Activated gamma-delta T cell (primary cell): ENCODE results near the gene GMDS.

Experiments
- DNase-seq: peaks from one replicate; lab custom pipeline; 2025; lab: John Stamatoyannopoulos, UW

Gene GMDS

DNA sequence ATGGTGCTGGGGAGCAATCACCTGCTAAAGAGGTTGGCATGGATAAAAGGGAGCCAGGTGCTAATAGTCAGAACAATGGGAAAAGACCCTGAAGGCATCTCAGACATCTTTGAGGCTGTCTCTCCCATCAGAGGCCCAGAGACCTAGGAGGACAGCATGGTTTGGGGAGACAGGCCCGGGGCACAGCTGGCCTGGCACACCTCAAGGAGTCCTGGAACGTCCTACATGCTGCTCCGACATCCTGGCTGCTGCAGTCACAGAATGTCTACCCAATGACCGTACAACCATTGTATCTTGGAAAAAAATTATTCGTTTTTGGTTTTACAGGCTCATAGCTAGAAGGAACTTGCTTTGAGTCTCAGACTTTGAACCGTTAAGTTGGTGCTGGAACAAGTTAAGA lies 4.4 kb downstream of the GMDS start:
- no peak for DNase-seq

DNA sequence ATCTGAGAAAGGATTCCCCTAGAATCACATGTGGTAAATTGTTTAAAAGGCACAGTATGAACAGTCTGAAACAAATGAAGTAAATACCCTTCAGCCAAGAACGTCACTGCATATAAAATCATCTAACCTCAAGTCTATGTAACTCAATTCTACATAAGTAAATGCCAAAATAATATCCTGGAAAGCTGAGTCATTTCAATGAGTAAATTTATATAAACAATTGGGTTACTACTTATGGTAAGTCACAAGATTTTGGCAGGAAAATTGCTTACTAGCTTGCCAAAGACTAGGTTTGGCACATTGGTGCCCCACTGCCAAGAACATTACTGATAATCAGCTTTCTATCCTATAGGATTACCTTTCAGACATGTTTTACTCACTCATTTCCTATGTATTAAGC lies 8.4 kb downstream of the GMDS start:
- DNase-seq = no peak

DNA sequence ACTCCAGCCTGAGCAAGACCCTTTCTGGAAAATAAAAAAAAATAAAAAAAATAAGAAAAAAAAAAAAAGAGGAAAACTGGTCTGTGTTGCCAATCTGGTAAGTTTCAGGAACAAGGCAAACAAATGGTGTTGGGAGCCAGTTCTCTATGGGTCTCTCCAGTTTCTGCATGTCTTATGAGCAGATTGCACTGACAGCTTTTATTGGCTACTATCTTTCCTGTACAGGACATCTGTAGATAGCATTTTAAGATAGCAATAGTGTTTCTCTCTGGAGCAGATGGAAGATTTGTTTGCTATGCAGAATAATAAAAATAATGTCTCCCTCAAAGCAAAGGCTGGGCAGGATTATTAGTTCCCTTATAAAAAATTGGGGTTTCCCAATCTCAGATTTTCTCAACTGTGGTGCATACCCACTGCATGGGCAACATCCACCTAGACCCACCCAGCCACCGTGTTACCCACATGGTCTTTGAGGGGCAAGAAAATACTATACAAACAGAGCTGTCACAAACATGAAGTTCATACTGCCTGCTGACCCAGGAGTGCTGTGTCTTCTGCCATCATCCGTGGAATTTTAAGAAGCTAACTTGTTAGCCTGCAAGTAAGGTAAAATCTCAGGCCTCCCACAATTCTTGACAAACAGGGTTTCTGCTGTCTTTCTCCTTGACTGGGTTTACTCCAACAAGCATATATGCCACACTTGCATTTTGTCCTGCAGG lies 9.5 kb downstream of the GMDS start:
- DNase-seq = no peak

DNA sequence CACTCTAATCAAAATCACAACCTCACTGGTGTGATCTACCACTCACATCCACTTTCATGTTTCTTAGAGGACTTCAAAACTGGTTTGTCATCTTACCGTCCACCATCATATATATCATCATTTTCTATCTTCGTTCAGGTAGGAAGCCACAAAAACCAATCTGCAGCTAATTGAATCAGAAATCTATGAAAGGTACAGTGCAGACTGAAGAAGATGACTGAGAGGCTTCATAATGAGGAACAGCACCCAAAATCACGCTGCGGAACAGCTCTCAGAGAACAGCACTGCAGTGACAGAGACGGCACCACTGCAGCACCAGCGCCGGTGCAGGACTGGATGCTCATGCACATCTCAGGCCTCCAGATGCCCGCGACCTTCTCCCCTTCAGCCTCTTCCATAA lies 13.0 kb downstream of the GMDS start:
- no peak for DNase-seq

DNA sequence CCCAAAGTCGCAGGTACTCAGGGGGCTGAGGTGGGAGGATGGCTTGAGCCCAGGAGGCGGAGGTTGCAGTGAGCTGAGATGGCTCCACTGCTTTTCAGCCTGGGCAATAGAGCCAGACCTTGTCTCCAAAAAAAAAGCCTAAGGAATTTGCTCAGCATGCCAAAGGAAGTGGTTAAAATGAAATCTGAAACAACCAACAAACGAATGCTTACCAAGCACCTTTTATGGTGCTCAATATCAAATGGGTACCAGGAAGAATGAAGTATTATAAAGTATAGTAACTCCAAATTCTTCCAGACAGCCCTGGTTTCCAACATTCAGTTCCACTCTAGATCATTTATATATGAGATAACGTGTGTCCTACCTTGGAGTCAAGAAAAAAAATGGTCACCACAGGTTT lies 14.0 kb downstream of the GMDS start:
- DNase-seq = no peak

DNA sequence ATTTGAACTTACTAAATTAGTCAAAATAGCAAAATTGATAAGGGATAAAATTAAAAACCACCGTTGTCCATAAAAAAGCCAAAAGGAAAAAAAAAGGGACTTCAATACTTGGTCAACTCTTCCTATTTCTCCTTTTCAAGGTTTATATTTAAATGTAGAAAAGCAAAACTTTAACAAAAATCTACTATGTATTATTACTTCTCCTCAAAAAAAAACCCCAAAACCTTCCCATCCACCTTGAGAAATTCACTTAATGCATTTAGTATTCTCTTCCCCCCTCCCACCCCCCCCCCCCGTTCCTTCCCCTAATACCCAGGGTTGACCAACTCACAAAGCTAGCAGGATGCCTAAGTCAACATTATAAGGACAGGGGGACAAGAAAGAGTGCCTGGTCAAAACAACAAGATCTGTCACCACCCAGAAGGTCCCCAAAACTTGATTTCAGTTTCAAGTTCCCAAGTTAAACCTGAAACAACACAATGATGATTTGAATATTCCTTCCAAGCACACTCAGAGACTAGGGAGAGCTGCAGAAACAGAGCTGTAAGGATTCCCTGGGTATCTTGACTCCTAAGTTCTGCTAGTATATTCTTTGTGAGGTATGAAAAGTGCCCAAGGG lies 14.6 kb downstream of the GMDS start:
- DNase-seq = no peak

DNA sequence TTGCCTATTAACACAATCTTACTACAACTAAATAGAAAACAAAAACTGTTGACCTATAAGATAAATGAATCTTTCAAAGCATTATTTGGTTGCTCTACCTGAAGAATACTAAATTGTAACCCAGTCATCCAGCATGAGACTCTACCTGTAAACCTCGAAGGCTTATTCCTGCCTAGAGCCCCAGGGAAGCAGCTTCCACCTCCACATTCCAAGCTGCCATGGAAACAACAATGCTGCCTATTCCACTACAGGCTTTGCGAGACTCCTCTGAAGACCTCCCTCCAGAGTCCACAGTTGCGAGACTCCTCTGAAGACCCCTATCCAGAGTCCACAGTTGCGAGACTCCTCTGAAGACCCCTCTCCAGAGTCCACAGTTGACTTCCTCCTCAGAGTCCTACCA lies 15.7 kb downstream of the GMDS start:
- no peak for DNase-seq

DNA sequence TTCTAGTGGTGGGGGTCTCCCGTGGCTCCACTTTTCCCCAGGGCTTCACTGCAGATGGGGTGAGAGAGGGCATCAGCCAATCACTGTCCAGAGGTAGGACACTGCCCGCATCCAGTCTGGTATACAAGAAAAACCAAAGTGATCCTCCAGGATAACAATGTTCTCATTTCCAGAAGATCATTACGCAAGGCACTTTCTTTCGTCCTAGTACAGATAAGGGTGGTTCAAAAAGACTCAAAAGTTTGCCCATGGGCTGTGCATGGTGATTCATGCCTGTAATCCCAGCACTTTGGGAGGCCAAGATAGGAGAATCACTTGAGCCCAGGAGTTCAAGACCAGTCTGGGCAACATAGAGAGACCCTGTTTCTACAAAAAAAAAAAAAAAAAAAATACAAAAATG lies 16.4 kb downstream of the GMDS start:
- no peak for DNase-seq

DNA sequence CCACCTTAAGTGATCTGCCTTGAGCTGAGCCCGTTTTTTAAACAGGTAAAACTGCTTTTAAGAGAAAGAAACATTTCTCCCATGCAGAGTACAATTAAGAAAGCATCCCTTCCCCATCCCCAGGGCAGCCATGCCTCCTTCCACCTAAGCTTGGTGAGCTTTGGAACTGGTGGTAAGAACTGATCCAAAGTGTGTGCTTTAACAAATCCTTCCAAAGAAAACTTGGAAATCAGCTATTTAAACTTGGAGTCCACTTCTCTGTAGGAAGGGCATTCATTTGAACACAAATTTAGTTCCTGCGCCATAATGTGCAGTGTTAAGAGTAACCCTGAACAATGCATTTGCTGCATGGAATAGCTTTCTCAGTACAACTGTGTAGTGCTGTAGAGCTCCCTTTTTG lies 17.0 kb downstream of the GMDS start:
- no peak for DNase-seq

DNA sequence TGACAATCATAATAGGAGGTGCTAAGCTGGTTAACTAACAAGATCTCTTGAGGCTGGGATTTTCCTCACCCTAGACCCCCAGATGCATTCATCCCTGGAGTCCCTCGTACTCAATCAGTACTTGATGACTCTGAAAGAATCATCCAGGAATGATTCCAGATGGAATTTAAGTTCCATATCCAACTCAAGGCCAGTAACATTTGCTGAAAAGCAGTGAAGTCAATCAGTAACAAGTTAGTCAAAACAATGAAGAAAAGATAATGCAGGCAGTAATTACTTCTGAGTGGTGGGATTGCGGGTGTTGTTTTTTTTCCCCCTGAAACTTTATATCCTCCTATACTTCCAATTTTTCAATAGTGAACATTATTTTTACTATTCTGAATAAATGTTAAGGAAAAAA lies 18.6 kb downstream of the GMDS start:
- DNase-seq = no peak

DNA sequence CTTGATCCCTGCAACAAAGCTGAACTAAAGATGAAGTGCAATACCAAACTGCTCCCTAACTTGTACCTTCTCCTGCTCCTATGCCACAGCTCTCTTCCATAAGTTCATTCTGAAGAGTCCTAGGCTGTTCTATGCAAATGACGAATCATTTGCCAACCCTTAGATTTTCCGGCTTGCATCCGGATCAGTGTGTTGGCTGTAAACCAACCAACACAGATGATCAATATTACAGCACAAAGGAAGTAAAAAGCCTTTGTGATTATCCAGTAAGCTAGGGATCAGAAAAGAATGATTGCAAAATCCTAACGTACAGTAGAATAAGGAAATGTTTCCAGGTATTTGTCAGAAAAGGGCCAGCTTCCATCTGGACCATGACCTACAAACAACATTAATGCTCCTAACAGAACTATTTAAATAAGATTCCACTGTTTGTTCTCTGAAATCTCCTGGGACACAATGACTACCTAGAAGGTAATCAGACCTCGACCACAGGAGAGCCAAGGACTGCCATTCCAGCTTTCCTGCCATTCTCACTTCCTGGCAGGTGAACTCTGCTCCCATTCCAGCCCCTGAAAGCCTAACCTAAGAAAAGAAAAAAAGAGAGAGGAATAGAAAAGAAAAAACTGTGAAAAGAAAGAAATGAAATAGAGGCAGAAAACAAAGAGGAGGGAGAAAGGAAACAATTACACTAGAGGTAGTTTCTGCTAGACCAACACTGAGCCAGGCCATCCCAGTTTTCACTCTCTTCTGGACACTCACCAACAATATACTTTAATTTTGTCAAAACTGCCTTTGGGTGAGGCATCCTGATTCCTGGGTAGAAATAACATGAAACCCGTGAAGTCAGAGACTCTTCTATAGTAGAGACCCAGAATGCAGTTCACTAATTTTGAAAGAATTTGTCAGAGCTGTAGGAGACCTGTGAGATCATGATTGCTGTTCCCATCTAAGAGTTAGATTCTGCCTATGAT lies 19.7 kb downstream of the GMDS start:
- DNase-seq = no peak

DNA sequence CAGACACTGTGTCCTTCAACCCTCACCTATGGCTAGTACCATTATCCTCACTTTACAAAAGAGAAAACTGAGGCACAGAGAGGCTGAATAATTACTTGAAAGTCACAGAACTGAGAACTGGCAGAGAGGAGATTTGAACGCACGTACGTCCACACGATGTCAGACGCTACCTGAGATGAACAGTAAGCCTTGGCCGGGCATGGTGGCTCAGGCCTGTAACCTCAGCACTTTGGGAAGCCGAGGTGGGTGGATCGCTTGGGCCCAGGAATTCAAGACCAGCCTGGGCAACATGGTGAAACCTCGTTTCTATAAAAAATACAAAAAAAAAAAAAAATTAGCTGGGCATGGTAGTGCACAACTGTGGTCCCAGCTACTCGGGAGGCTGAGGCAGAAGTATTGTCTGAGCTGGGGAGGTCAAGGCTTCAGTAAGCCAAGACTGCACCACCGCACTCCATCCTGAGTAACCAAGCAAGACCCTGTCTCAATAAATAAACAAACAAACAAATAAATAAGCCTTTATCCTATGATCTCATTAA lies 20.5 kb downstream of the GMDS start:
- no peak for DNase-seq

DNA sequence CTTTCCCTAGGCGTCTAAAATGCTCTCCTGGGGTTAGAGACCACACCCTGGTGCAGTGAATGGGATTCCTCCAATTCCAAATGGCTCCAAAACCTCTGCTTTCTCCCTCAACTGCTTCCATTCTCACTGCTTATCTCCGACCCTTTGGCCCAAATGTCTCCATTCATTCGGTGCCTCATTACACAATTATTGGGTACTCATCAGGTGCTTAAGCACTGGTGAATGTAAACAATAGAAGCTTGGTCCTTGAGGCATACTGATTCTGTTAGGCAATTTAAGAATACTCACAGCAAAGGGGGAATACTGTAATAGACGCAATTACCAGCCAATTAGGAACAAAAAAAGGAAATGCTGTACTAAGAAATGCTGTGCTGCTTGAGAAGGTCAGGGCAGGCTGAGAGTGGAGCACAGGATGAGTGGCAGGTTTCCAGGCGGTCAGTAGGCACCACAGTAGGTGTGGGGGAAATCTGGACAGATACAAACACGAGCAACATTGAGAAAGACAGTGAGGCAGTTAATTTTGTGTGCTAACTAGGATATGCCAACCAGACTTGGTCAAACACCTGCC lies 23.0 kb downstream of the GMDS start:
- no peak for DNase-seq

DNA sequence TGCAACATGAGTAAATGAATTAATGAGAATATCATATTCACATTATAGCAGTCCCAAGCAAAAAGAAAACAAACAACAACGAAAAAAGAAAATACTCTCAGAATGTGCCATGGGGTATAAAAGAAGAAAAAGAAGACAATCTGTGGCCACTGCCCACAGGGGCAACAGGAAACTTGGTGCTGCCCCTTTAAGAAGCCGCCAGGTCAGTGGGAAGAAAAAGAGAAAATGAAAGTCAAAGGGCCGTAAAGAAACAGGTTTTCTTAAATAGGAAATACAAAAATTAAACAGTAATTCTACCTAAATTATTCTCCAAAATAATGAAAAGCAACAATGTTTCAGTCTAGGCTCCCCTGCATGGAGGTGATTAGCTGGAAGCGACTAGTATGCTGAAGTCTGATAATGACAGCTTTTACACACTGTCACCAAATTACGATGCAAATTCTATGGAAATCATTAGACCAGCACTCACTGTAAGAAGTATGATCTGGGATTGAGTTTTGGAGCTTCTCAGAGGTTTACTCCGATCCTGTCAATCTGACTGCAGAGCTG lies 23.6 kb downstream of the GMDS start:
- no peak for DNase-seq

DNA sequence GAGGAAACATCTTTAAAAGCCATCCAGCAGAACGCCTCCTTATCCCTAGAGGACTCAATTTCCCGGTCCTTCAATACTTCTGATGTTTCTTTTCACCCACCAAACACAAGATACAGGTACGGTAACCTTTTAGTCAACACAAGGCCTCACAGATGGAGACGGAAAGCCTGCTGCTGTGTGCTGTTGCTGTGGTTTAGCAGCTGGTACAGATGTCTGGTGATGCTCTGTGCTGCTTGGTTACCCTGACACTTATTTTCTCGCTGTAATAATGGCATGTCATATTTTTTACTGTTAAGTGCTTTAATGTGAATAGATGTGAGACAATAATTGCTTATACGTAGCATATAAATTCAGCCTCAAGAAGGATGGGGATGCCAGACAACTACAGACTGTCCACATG lies 25.3 kb downstream of the GMDS start:
- DNase-seq = no peak

DNA sequence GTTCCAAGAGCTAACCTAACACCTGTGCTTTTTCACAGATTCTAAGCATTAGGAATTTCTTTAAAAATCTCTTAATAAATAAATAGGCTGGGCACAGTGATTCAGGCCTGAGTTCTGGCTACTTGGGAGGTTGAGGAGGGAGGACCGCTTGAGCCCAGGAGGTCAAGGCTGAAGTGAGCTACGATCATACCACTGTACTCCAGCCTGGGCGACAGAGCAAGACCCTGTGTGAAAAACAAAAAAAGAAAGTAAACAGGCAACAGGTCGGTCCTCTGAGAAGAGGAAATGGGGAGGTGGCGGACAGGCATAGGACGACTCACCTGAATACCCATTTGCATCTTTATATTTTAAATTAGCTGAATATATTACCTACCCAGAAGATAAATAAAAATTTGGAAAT lies 26.5 kb downstream of the GMDS start:
- no peak for DNase-seq

DNA sequence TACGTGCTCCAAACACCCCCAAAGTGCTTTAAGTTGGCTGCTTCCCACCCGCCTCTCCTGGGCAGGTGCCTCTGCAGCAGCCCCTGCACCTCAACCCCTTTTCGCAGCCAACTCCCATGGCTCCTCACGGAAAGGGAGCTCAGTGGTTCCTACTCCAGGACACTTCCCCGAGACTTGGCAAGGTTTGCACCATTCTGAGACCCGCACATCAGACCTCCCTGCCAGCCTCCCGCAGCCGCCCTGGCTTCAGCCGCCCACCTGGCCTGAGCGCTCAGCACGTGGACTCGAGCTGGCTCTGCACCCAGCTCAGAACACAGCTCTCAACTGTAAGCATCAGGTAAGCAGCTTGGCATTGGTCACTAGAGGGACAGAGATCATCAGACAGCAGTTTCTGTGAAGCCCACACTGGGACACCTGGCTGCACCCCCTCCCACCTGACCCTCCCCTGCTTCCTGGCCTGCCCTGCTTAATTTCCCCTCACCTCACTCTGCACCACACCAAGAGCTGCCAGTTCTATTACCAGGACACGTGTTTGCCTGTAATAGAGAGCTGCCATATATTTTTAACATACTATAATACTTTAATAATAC lies 28.5 kb downstream of the GMDS start:
- no peak for DNase-seq

DNA sequence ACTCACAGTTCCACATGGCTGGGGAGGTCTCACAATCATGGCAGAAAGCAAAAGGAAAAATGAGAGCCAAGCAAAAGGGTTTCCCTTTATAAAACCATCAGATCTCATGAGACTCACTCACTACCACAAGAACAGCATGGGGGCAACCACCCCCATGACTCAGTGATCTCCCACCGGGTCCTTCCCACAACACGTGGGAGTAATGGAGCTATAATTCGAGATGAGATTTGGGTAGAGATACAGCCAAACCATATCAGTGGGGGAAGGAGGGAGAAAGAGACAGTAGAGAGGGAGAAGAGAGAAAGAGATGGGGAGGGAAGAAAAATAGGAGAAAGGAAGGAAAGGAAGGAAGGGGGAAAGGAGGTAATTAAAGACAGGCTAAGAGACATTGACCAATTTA lies 30.1 kb downstream of the GMDS start:
- no peak for DNase-seq

DNA sequence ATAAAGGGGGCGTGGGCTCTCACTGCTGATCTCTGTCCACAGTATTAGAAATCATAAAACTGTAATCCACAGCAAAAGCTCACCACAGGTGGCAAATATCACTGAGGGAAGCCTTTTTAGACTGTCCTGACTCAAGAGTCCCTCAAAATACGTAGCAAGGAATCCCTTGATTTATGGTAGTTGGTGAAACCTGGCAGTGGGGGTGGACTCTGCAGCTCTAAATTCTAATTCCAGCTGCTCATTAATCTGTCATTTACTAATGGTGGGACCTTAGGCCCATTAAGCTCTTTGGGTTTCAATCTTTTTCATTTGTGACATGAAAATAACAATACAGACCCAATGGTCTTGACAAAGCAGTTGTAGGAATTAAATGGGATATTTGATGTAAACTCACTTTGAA lies 32.3 kb downstream of the GMDS start:
- no peak for DNase-seq

DNA sequence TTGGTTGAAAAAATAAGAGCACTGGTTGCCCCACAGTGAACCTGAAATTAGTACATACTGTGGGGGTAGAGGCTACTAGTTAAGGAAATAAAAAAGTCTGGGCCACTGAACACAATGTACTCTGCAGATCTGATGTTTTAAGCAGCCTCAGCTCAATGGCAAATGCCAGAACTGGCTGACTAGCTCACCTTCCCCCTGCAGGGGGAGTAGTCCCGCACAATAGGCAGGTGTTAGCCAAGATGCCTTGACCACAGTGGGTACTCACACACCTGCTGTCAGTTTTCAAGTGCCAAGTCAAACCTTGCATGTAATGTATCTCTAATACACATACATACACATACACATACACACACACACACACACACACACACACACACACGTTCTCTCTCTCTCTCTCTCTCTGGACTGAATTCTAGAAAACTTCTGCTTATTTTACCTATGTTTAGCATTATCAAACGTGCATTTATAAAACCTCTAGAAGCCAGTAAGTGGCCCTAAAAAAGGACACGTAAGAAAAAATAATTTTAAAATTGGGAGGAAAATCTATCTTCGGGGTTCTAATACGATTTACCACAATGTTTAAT lies 36.1 kb downstream of the GMDS start:
- no peak for DNase-seq

DNA sequence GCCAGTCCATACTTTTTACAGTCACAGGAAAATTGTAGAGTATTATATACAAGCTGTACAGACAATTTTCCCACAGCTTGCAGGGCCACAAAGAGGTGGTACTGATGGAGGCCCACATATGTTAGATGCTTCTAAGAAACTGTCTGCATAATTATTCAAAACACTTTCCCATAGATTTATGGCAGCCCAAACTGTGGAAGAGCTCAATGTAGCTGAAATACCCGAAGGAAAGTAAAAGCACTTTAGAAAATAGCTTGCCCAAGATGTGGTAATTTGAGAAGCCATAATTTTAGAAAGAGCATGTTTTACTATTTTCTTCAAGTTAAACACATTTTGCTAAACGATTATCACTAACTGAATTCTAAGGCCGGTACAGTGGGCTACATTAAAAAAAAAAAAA lies 36.9 kb downstream of the GMDS start:
- DNase-seq = no peak
